H1 (cell line): Measurements from ENCODE around the gene GSDMA. TPM values are rescaled to one million over a fixed set of nuclear protein-coding genes. Genes with fewer than 3 reads are reported as not detected.

Experiments used
- CTCF ChIA-PET: fragments of 300-600 bp; sonication (Branson Sonifier 250); formaldehyde crosslinking; loops from one replicate; lab custom pipeline; 2021; ENCODE audit not compliant: partially characterized antibody; lab: Charles Lee
- POLR2A ChIA-PET: fragments of 300-600 bp; sonication (Branson Sonifier 250); formaldehyde crosslinking; loops from one replicate; lab custom pipeline; 2021; ENCODE audit warnings: inconsistent platforms; ENCODE audit not compliant: partially characterized antibody; lab: Charles Lee
- DNase-seq, 2 experiments: peaks; one replicate each; pipeline versions ENCODE4 v3.0.0 to v3.0.0-alpha.2; 2010 to 2022; ENCODE audit warnings: low spot score in 2 of 2, low read depth in 1 of 2, mixed read lengths in 1 of 2
- FAIRE-seq: peaks from 2 replicates; lab custom pipeline; 2011; peaks lifted over from hg19 to GRCh38; lab: Jason Lieb, UNC
- H2AFZ ChIP-seq: 2 replicates; pipeline ENCODE4 v1.8.1; 2012; ENCODE audit warnings: low read length, inconsistent platforms
- H2AK5ac ChIP-seq: 2 replicates; pipeline ENCODE4 v1.6.1; 2013; ENCODE audit warnings: low read depth, low read length
- H2BK120ac ChIP-seq: replicated peaks from 2 replicates; pipeline ENCODE3; 2013; ENCODE audit warnings: low read depth, low read length, inconsistent platforms
- H2BK12ac ChIP-seq: 2 replicates; pipeline ENCODE4 v1.6.1; 2013; ENCODE audit warnings: low read depth, low read length
- H2BK15ac ChIP-seq: 2 replicates; pipeline ENCODE4 v1.6.1; 2013; ENCODE audit warnings: low read length
- H2BK20ac ChIP-seq: 2 replicates; pipeline ENCODE4 v1.6.1; 2013; ENCODE audit warnings: low read length
- H2BK5ac ChIP-seq: 2 replicates; pipeline ENCODE4 v1.6.1; 2013; ENCODE audit warnings: low read depth, low read length
- H3K14ac ChIP-seq: 2 replicates; pipeline ENCODE4 v1.6.1; 2013; ENCODE audit warnings: inconsistent platforms; ENCODE audit not compliant: insufficient read length
- H3K18ac ChIP-seq: 2 replicates; pipeline ENCODE4 v1.6.1; 2013; ENCODE audit warnings: low read length; ENCODE audit errors: extremely low read depth
- H3K23ac ChIP-seq: 2 replicates; pipeline ENCODE4 v1.6.1; 2013; ENCODE audit warnings: inconsistent platforms; ENCODE audit not compliant: insufficient read length
- H3K23me2 ChIP-seq: 2 replicates; pipeline ENCODE4 v1.6.1; 2013; ENCODE audit warnings: low read depth, low read length
- H3K27ac ChIP-seq: 2 replicates; pipeline ENCODE4 v1.6.1; 2011; ENCODE audit warnings: low read depth, low read length, inconsistent platforms
- H3K27me3 ChIP-seq, 4 experiments: replicated peaks in 1 of 4; 1 replicate in 1 of 4; 2 replicates in 3 of 4; pipeline versions ENCODE4 v1.6.1 to v1.8.1; 2011 to 2013; ENCODE audit warnings: low read length in 3 of 4, mild to moderate bottlenecking in 3 of 4, inconsistent platforms in 2 of 4, mixed read lengths in 2 of 4, moderate library complexity in 1 of 4; ENCODE audit not compliant: control insufficient read depth in 3 of 4, insufficient read depth in 3 of 4; ENCODE audit errors: extremely low read depth in 1 of 4
- H3K36me3 ChIP-seq, 4 experiments: 2 replicates each; pipeline versions ENCODE4 v1.6.1 to v1.8.1; 2011 to 2013; ENCODE audit warnings: mild to moderate bottlenecking in 4 of 4, low read length in 3 of 4, moderate library complexity in 2 of 4, control low read depth in 1 of 4, inconsistent platforms in 1 of 4; ENCODE audit not compliant: insufficient read depth in 4 of 4, control insufficient read depth in 2 of 4
- H3K4ac ChIP-seq: replicated peaks from 2 replicates; pipeline ENCODE3; 2013; ENCODE audit warnings: low read length, low read depth, mixed read lengths, inconsistent platforms; ENCODE audit not compliant: insufficient read length
- H3K4me1 ChIP-seq, 4 experiments: replicated peaks in 1 of 4; 1 replicate in 1 of 4; 2 replicates in 3 of 4; pipeline versions ENCODE4 v1.6.1 to v1.8.1; 2011 to 2013; ENCODE audit warnings: low read length in 3 of 4, inconsistent platforms in 2 of 4, mixed read lengths in 1 of 4; ENCODE audit not compliant: insufficient read depth in 4 of 4, control insufficient read depth in 3 of 4
- H3K4me2 ChIP-seq, 2 experiments: 2 replicates each; pipeline versions ENCODE4 v1.6.1 to v1.8.1; 2011 to 2013; ENCODE audit warnings: low read depth in 2 of 2, low read length in 2 of 2, control low read depth in 1 of 2, inconsistent platforms in 1 of 2, mild to moderate bottlenecking in 1 of 2; ENCODE audit not compliant: insufficient read depth in 1 of 2
- H3K4me3 ChIP-seq, 4 experiments: fragments of 200-600, 300-600 bp in 1 of 4; sonication (generic), shearing (Covaris generic), sonication (Bioruptor Twin) in 1 of 4; 2 replicates each; pipeline versions ENCODE4 v1.5.1 to v1.8.1; 2011 to 2016; ENCODE audit warnings: low read length in 4 of 4, low read depth in 3 of 4, control low read depth in 2 of 4, inconsistent platforms in 2 of 4, mild to moderate bottlenecking in 2 of 4, mixed read lengths in 1 of 4, moderate library complexity in 1 of 4; ENCODE audit not compliant: insufficient read depth in 2 of 4; ENCODE audit errors: extremely low read depth in 1 of 4
- H3K56ac ChIP-seq: replicated peaks from 2 replicates; pipeline ENCODE3; 2013; ENCODE audit warnings: low read depth, mild to moderate bottlenecking, mixed read lengths, low read length, inconsistent platforms; ENCODE audit not compliant: insufficient read length
- H3K79me1 ChIP-seq: 2 replicates; pipeline ENCODE4 v1.6.1; 2013; ENCODE audit warnings: low read depth, low read length, control low read depth
- H3K79me2 ChIP-seq, 2 experiments: 2 replicates each; pipeline versions ENCODE4 v1.6.1 to v1.8.1; 2012 to 2013; ENCODE audit warnings: low read length in 2 of 2, mild to moderate bottlenecking in 2 of 2, inconsistent platforms in 1 of 2; ENCODE audit not compliant: insufficient read depth in 2 of 2, control insufficient read depth in 1 of 2
- H3K9ac ChIP-seq, 4 experiments: replicated peaks in 1 of 4; 1 replicate in 1 of 4; 2 replicates in 3 of 4; pipeline versions ENCODE4 v1.6.1 to v1.8.1; 2011 to 2013; ENCODE audit warnings: low read depth in 3 of 4, low read length in 3 of 4, control low read depth in 2 of 4, mild to moderate bottlenecking in 2 of 4, moderate library complexity in 2 of 4, inconsistent platforms in 1 of 4; ENCODE audit errors: extremely low read depth in 1 of 4
- H3K9me3 ChIP-seq, 2 experiments: 2 replicates each; pipeline versions ENCODE4 v1.6.1 to v1.8.1; 2012 to 2013; ENCODE audit warnings: mild to moderate bottlenecking in 2 of 2, moderate library complexity in 2 of 2, control low read depth in 1 of 2, inconsistent platforms in 1 of 2, low read depth in 1 of 2, low read length in 1 of 2, mixed read lengths in 1 of 2; ENCODE audit not compliant: insufficient read depth in 2 of 2
- H4K20me1 ChIP-seq, 2 experiments: replicated peaks in 1 of 2; 2 replicates each; pipeline versions ENCODE3 to v1.8.1; 2011 to 2013; ENCODE audit warnings: inconsistent platforms in 2 of 2, low read length in 2 of 2, mild to moderate bottlenecking in 1 of 2; ENCODE audit not compliant: insufficient read depth in 2 of 2, control insufficient read depth in 1 of 2
- H4K5ac ChIP-seq: 2 replicates; pipeline ENCODE4 v1.6.1; 2013; ENCODE audit warnings: low read length, low read depth, mixed read lengths, inconsistent platforms; ENCODE audit not compliant: insufficient read length
- H4K8ac ChIP-seq: 2 replicates; pipeline ENCODE4 v1.8.0; 2013; ENCODE audit warnings: mild to moderate bottlenecking, moderate library complexity, low read length, inconsistent platforms; ENCODE audit not compliant: insufficient read depth; ENCODE audit errors: extremely low read depth
- H4K91ac ChIP-seq: replicated peaks from 2 replicates; pipeline ENCODE3; 2013; ENCODE audit warnings: low read length, mixed read lengths, inconsistent platforms; ENCODE audit not compliant: insufficient read length
- SP4 ChIP-seq: IDR thresholded peaks from 2 replicates; pipeline ENCODE4 v1.6.1; 2012; ENCODE audit warnings: low read length, inconsistent platforms
- WGBS, 2 experiments: shearing (Covaris generic) in 1 of 2; methylation state at CpG; one replicate each; pipeline versions ENCODE4 v1.1.6 to v1.1.7; 2013 to 2015; ENCODE audit warnings: low lambda C conversion rate in 2 of 2, mixed read lengths in 2 of 2, inconsistent platforms in 1 of 2, low coverage in 1 of 2, missing lambda C conversion rate in 1 of 2; ENCODE audit not compliant: insufficient replicate concordance in 2 of 2, insufficient coverage in 1 of 2, insufficient read length in 1 of 2; ENCODE audit errors: extremely low coverage in 1 of 2, missing lambda C conversion rate in 1 of 2; 5-methylcytosine and 5-hydroxymethylcytosine counted together
- polyA plus RNA-seq, 7 experiments: library from polyadenylated mRNA; depleted of rRNA in 3 of 7; stranded (reverse) in 5 of 7; unstranded in 2 of 7; fragments of >200 nt in 5 of 7; fragments of 200-250 nt in 2 of 7; gene quantifications; 1 replicate in 5 of 7; 2 replicates in 1 of 7; 4 replicates in 1 of 7; pipeline versions ENCODE4 v1.2.1 to v1.2.3, GENCODE V29; 2011 to 2013; ENCODE audit warnings: missing spikeins in 2 of 7, mixed read lengths in 2 of 7
- total RNA-seq: library from RNA; stranded (reverse); fragmentation: NEBNext Ultra II Directional; extraction: Animal tissue kit (Norgen Biotek cat#: 25700); gene quantifications from 2 replicates; pipeline ENCODE4 v1.2.1, GENCODE V29; 2021
- TF ChIP-seq, protein P1 (sequence below): IDR thresholded peaks from 2 replicates; pipeline ENCODE4 v1.6.1; 2012; ENCODE audit warnings: inconsistent platforms

Gene GSDMA
- total and polyA plus RNA-seq, 2 of the 8 experiments (the other 6 are each of a cell fraction or from before 2014, with no cell fraction given) = 0.03 TPM; not detected in 1

DNA sequence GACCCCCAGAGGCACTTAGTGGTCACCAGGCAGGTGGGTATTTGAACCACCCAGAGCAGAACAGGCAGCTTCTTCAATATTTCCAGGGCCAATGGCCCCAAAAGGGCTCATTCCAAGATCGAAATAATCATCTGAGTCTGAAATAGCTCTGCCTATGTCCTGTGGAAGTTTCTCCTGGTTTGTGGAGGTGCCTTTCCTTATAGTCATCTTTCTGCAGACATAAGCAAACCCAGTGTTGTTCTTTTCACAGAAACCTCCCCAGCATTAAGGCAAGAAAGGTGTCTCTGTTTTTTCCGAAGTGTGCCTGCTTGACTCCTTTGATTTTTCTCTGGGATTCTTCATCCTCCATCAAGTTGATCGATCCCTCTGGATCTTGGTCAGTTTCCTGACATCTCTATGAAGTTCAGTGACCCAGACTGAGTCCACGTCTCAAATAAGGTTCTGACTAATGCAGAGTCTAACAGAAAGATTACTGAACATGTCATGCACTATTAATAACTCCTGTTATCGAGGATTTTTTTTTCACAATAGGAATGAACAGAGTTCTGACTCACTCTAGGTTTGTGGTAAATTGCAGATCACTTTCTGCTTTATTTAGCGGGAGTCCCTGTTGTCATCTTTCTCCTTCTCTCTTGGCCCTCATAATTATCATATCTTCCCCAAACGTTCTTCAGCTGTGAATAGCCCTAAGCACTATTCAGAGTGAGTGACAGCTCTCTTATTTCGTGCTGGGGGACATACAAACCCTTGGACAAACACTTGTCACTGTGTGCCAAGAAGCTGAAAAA is 33.8 kb upstream of the GSDMA start:
- Histone ChIP-seq H3K79me2 (peaks cover 0 to 30% of the 10 kb centered on the region in 2 experiments; a peak in 2 of 4 replicates), H3K79me1 (peaks cover 13% of the 10 kb centered on the region), H2BK20ac (no peak overlapping the region), H2BK120ac (no peak overlapping the region), H4K5ac (no peak overlapping the region), H4K20me1 (peaks cover 14 to 17% of the 10 kb centered on the region in 2 experiments), H2AK5ac (no peak overlapping the region), H2AFZ (no peak overlapping the region), H4K8ac (no peak overlapping the region), H3K4ac (no peak overlapping the region), H2BK5ac (no peak overlapping the region), H3K9me3 (no peaks in the 10 kb centered on the region), H3K36me3 (no peaks in the 10 kb centered on the region; a peak in 2 of 8 replicates), H3K4me1 (peaks cover 12 to 30% (median 15%) of the 10 kb centered on the region in 4 experiments), H4K91ac (no peak overlapping the region), H2BK15ac (no peak overlapping the region), H3K23me2 (peaks cover 8% of the 10 kb centered on the region; the same call in 1 of the 2 replicates), H3K14ac (no peak overlapping the region), H3K18ac (no peak overlapping the region), H2BK12ac (no peak overlapping the region), H3K56ac (no peak overlapping the region), H3K9ac (no peak overlapping the region), H3K23ac (no peak overlapping the region), H3K4me2 (peak overlapping the region; percentile 64 to 82; a peak in 3 of 4 replicates), H3K27ac (no peak overlapping the region), H3K4me3 (peak overlapping the region in 1 of 4 experiments; percentile 88; a peak in 2 of 8 replicates), H3K27me3 (no peaks in the 10 kb centered on the region; a peak in 1 of 7 replicates)
- CTCF ChIA-PET = interaction anchor here (0.6 to 1.2 kb wide), 4 partner anchors 11 to 45 kb away, joined by 3 to 4 read pairs (median 3); partner anchors contain the start of gene GSDMB
- POLR2A ChIA-PET = no interaction called here
- no peak for FAIRE-seq
- no peak for DNase-seq
- WGBS, 2 experiments = 85% methylated on average over 8 of the region's 8 CpGs; no CpG with 5 or more reads in 1 of the 2 experiments
- no peak for TF ChIP-seq SP4
- TF ChIP-seq, protein P1, sequence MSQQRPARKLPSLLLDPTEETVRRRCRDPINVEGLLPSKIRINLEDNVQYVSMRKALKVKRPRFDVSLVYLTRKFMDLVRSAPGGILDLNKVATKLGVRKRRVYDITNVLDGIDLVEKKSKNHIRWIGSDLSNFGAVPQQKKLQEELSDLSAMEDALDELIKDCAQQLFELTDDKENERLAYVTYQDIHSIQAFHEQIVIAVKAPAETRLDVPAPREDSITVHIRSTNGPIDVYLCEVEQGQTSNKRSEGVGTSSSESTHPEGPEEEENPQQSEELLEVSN = no peak
